Muscle of leg (tissue), 11 donors: Measurements from ENCODE around the gene RGP1. TPM values are rescaled to one million over a fixed set of nuclear protein-coding genes. Genes with fewer than 3 reads are reported as not detected.
A peak's percentile ranks its signal among the peaks of the same experiment; 100 is the strongest.

Experiments
- DNase-seq: peaks from one replicate; pipeline ENCODE4 v3.0.0; 2013
- H3K27ac ChIP-seq: one replicate; pipeline ENCODE4 v1.5.1; 2013; ENCODE audit warnings: mild to moderate bottlenecking, low read length, control low read depth
- H3K27me3 ChIP-seq: one replicate; pipeline ENCODE4 v1.6.1; 2013; ENCODE audit warnings: low read length; ENCODE audit not compliant: control insufficient read depth, insufficient read depth
- H3K36me3 ChIP-seq: one replicate; pipeline ENCODE4 v1.6.1; 2013; ENCODE audit warnings: low read length; ENCODE audit not compliant: control insufficient read depth, insufficient read depth
- H3K4me1 ChIP-seq: one replicate; pipeline ENCODE4 v1.6.1; 2013; ENCODE audit warnings: low read length; ENCODE audit not compliant: control insufficient read depth, insufficient read depth
- H3K4me3 ChIP-seq: one replicate; pipeline ENCODE4 v1.5.1; 2013; ENCODE audit warnings: low read length, control low read depth
- H3K9me3 ChIP-seq: replicated peaks from 2 replicates; pipeline ENCODE4 v1.6.1; 2013; ENCODE audit warnings: low read depth, low read length; ENCODE audit not compliant: control insufficient read depth
- WGBS: methylation state at CpG from one replicate; pipeline ENCODE4 v1.1.5; 2013; ENCODE audit warnings: missing lambda C conversion rate; ENCODE audit not compliant: insufficient coverage; 5-methylcytosine and 5-hydroxymethylcytosine counted together
- polyA plus RNA-seq, 8 donors: library from polyadenylated mRNA; unstranded; fragments of 120-200 nt; gene quantifications; one replicate each; pipeline versions ENCODE4 v1.2.1 to v1.2.3, GENCODE V29; 2013; ENCODE audit warnings: inconsistent platforms in 1 of 8, low replicate concordance in 1 of 8; ENCODE audit not compliant: insufficient read length in 8 of 8, insufficient read depth in 1 of 8
- total RNA-seq: library from RNA; stranded (reverse); fragments of 120-200 nt; gene quantifications from one replicate; pipeline ENCODE4 v1.2.4, GENCODE V29; 2013

RGP1 gene
- total and polyA plus RNA-seq, 9 donors: 11.4 to 23.6 (median 19.6) TPM

GRCh38 chr9:35769763-35770162, 20.7 kb downstream of the RGP1 start:
- Histone ChIP-seq H3K9me3 (no peaks in the 10 kb centered on the region), H3K27me3 (no peaks in the 10 kb centered on the region), H3K4me3 (no peak overlapping the region), H3K4me1 (peaks cover 7% of the 10 kb centered on the region), H3K27ac (no peak overlapping the region), H3K36me3 (no peaks in the 10 kb centered on the region)
- no peak for DNase-seq
- no CpG with 5 or more reads among the region's 1 CpG for WGBS

GRCh38 chr9:35771075-35771433, 22.0 kb downstream of the RGP1 start:
- no CpG with 5 or more reads among the region's 4 CpGs for WGBS
- no peak overlapping the region for H3K4me3 ChIP-seq
- DNase-seq: no peak
- no peaks in the 10 kb centered on the region for H3K36me3 ChIP-seq
- H3K27me3 ChIP-seq: no peaks in the 10 kb centered on the region
- H3K9me3 ChIP-seq: no peaks in the 10 kb centered on the region
- H3K27ac ChIP-seq: no peak overlapping the region
- peaks cover 10% of the 10 kb centered on the region for H3K4me1 ChIP-seq

- Histone ChIP-seq H3K4me1 (peaks cover 10% of the 10 kb centered on the region), H3K27ac (no peak overlapping the region), H3K4me3 (no peak overlapping the region), H3K27me3 (no peaks in the 10 kb centered on the region), H3K36me3 (no peaks in the 10 kb centered on the region), H3K9me3 (no peaks in the 10 kb centered on the region)
- peak; percentile 50 for DNase-seq
- no CpG with 5 or more reads among the region's 1 CpG for WGBS
These were observed 22.4 kb downstream of the RGP1 start for GRCh38 chr9:35771534-35771933.

GRCh38 chr9:35771943-35772342, 22.9 kb downstream of the RGP1 start:
- WGBS: 81% methylated on average over 3 of the region's 3 CpGs
- DNase-seq: no peak
- Histone ChIP-seq H3K27ac (no peak overlapping the region), H3K36me3 (no peaks in the 10 kb centered on the region), H3K4me1 (peaks cover 10% of the 10 kb centered on the region), H3K4me3 (no peak overlapping the region), H3K9me3 (no peaks in the 10 kb centered on the region), H3K27me3 (no peaks in the 10 kb centered on the region)

GRCh38 chr9:35774907-35775635, 26.0 kb downstream of the RGP1 start:
- DNase-seq: peak; percentile 63
- Histone ChIP-seq H3K9me3 (no peaks in the 10 kb centered on the region), H3K4me1 (peaks cover 10% of the 10 kb centered on the region), H3K4me3 (no peak overlapping the region), H3K36me3 (no peaks in the 10 kb centered on the region), H3K27ac (no peak overlapping the region), H3K27me3 (no peaks in the 10 kb centered on the region)
- 0% methylated on average over 2 of the region's 7 CpGs for WGBS

- no peak for DNase-seq
- no peaks in the 10 kb centered on the region for H3K9me3 ChIP-seq
- H3K4me1 ChIP-seq: peaks cover 5% of the 10 kb centered on the region
- H3K4me3 ChIP-seq: no peak overlapping the region
- H3K27ac ChIP-seq: no peak overlapping the region
- H3K36me3 ChIP-seq: no peaks in the 10 kb centered on the region
- H3K27me3 ChIP-seq: no peaks in the 10 kb centered on the region
- WGBS: no CpG with 5 or more reads among the region's 4 CpGs
These were observed 26.9 kb downstream of the RGP1 start for GRCh38 chr9:35776018-35776417.

GRCh38 chr9:35778496-35778895, 29.4 kb downstream of the RGP1 start:
- H3K27ac ChIP-seq: no peak overlapping the region
- no peaks in the 10 kb centered on the region for H3K9me3 ChIP-seq
- no peak for DNase-seq
- no peak overlapping the region for H3K4me3 ChIP-seq
- no peaks in the 10 kb centered on the region for H3K27me3 ChIP-seq
- H3K36me3 ChIP-seq: no peaks in the 10 kb centered on the region
- no CpG with 5 or more reads among the region's 3 CpGs for WGBS
- H3K4me1 ChIP-seq: peaks cover 4% of the 10 kb centered on the region

- no peaks in the 10 kb centered on the region for H3K9me3 ChIP-seq
- no peaks in the 10 kb centered on the region for H3K27me3 ChIP-seq
- no CpG with 5 or more reads among the region's 2 CpGs for whole genome bisulfite sequencing
- H3K27ac ChIP-seq: no peak overlapping the region
- no peaks in the 10 kb centered on the region for H3K4me1 ChIP-seq
- H3K4me3 ChIP-seq: no peak overlapping the region
- DNase-seq: no peak
- H3K36me3 ChIP-seq: no peaks in the 10 kb centered on the region
These were observed 32.0 kb downstream of the RGP1 start for GRCh38 chr9:35781066-35781465.

GRCh38 chr9:35783418-35783817, 34.3 kb downstream of the RGP1 start:
- no peak overlapping the region for H3K4me3 ChIP-seq
- DNase-seq: no peak
- H3K27me3 ChIP-seq: no peaks in the 10 kb centered on the region
- H3K9me3 ChIP-seq: no peaks in the 10 kb centered on the region
- H3K36me3 ChIP-seq: no peaks in the 10 kb centered on the region
- no peak overlapping the region for H3K27ac ChIP-seq
- no peaks in the 10 kb centered on the region for H3K4me1 ChIP-seq

- peaks cover 31% of the 10 kb centered on the region for H3K4me1 ChIP-seq
- H3K27me3 ChIP-seq: peaks cover 7% of the 10 kb centered on the region
- H3K27ac ChIP-seq: no peak overlapping the region
- H3K9me3 ChIP-seq: no peaks in the 10 kb centered on the region
- WGBS: no CpG with 5 or more reads among the region's 2 CpGs
- DNase-seq: no peak
- H3K4me3 ChIP-seq: no peak overlapping the region
- no peaks in the 10 kb centered on the region for H3K36me3 ChIP-seq
These were observed 40.5 kb downstream of the RGP1 start for GRCh38 chr9:35789541-35789940.

GRCh38 chr9:35790025-35790384, 40.9 kb downstream of the RGP1 start:
- no peak overlapping the region for H3K4me3 ChIP-seq
- DNase-seq: no peak
- H3K27me3 ChIP-seq: peaks cover 7% of the 10 kb centered on the region
- no peak overlapping the region for H3K27ac ChIP-seq
- H3K4me1 ChIP-seq: peaks cover 31% of the 10 kb centered on the region
- no peaks in the 10 kb centered on the region for H3K9me3 ChIP-seq
- no peaks in the 10 kb centered on the region for H3K36me3 ChIP-seq
- 38% methylated on average over 3 of the region's 4 CpGs for WGBS
